B cell (primary cell): ENCODE data around the gene ACAD11. TPM values are rescaled to one million over a fixed set of nuclear protein-coding genes. Genes with fewer than 3 reads are reported as not detected.

Experiments
- ATAC-seq: fragments of 200-7000 bp; cut with Tn5 transposase; one replicate; pipeline ENCODE4 v1.10.0; 2021; ENCODE audit warnings: low read depth, mild to moderate bottlenecking, moderate number of reproducible peaks, moderate library complexity
- CTCF ChIA-PET: fragments of 350-600 bp; sonication (Branson Sonifier 250); formaldehyde crosslinking; loops from one replicate; lab custom pipeline; 2021; ENCODE audit warnings: antibody characterized with exemption, inconsistent platforms; lab: Charles Lee
- POLR2A ChIA-PET: fragments of 350-600 bp; sonication (Branson Sonifier 250); formaldehyde crosslinking; loops from one replicate; lab custom pipeline; 2021; ENCODE audit warnings: antibody characterized with exemption; lab: Charles Lee
- DNase-seq: peaks from one replicate; pipeline ENCODE4 v3.0.0; 2013
- H2AFZ ChIP-seq: 2 replicates; pipeline ENCODE4 v1.6.1; 2012; ENCODE audit warnings: mild to moderate bottlenecking, low read depth, low read length; ENCODE audit not compliant: insufficient read depth, poor library complexity, severe bottlenecking
- H3K27ac ChIP-seq, 2 donors: 1 replicate in 1 of 2; 2 replicates in 1 of 2; pipeline ENCODE4 v1.5.1; 2012 to 2013; ENCODE audit warnings: low read length in 2 of 2, mild to moderate bottlenecking in 2 of 2, moderate library complexity in 1 of 2
- H3K27me3 ChIP-seq, 4 experiments: fragments of 200-600 bp in 1 of 4; sonication (generic) in 1 of 4; replicated peaks in 1 of 4; 1 replicate in 2 of 4; 2 replicates in 2 of 4; pipeline versions ENCODE4 v1.6.1 to v1.7.0; 2013 to 2016; ENCODE audit warnings: low read length in 3 of 4, mild to moderate bottlenecking in 2 of 4, mixed read lengths in 1 of 4, moderate library complexity in 1 of 4; ENCODE audit not compliant: insufficient read depth in 4 of 4, control insufficient read depth in 3 of 4; ENCODE audit errors: control extremely low read depth in 1 of 4
- H3K36me3 ChIP-seq, 2 experiments: replicated peaks in 1 of 2; 1 replicate in 1 of 2; 2 replicates in 1 of 2; pipeline versions ENCODE4 v1.6.1 to v1.7.1; 2013; ENCODE audit warnings: low read length in 1 of 2; ENCODE audit not compliant: insufficient read depth in 2 of 2, control insufficient read depth in 1 of 2; ENCODE audit errors: control extremely low read depth in 1 of 2, extremely low read depth in 1 of 2
- H3K4me1 ChIP-seq, 2 donors: fragments of 200-600 bp in 1 of 2; sonication (generic) in 1 of 2; 1 replicate in 1 of 2; 2 replicates in 1 of 2; pipeline versions ENCODE4 v1.5.1 to v1.6.1; 2013 to 2017; ENCODE audit warnings: low read length in 2 of 2; ENCODE audit not compliant: control insufficient read depth in 2 of 2, insufficient read depth in 2 of 2
- H3K4me2 ChIP-seq: replicated peaks from 2 replicates; pipeline ENCODE3; 2012; ENCODE audit warnings: mild to moderate bottlenecking, low read depth, low read length; ENCODE audit not compliant: poor library complexity, severe bottlenecking
- H3K4me3 ChIP-seq, 5 experiments: fragments of 200-600 bp in 1 of 5; sonication (generic) in 1 of 5; 1 replicate in 3 of 5; 2 replicates in 2 of 5; pipeline versions ENCODE4 v1.5.1 to v1.7.0; 2011 to 2016; ENCODE audit warnings: low read length in 4 of 5, mild to moderate bottlenecking in 4 of 5, low read depth in 2 of 5, control low read depth in 1 of 5, moderate library complexity in 1 of 5; ENCODE audit not compliant: insufficient read depth in 1 of 5; ENCODE audit errors: control extremely low read depth in 1 of 5, extremely low read depth in 1 of 5
- H3K79me2 ChIP-seq: fragments of 200-600 bp; sonication (generic); one replicate; pipeline ENCODE4 v1.6.0; 2016; ENCODE audit warnings: low read length; ENCODE audit not compliant: control insufficient read depth, insufficient read depth
- H3K9ac ChIP-seq: fragments of 200-600 bp; sonication (generic); 2 replicates; pipeline ENCODE4 v1.6.1; 2017; ENCODE audit warnings: mild to moderate bottlenecking, low read length, moderate library complexity
- H3K9me3 ChIP-seq, 3 donors: one replicate each; pipeline versions ENCODE4 v1.6.1 to v1.7.1; 2013; ENCODE audit warnings: low read length in 2 of 3; ENCODE audit not compliant: control insufficient read depth in 2 of 3, insufficient read depth in 1 of 3; ENCODE audit errors: control extremely low read depth in 1 of 3
- H4K20me1 ChIP-seq: 2 replicates; pipeline ENCODE4 v1.6.0; 2012; ENCODE audit warnings: mild to moderate bottlenecking, low read length; ENCODE audit not compliant: insufficient read depth, control insufficient read depth, poor library complexity, severe bottlenecking
- H3K27ac Mint-ChIP-seq: one replicate; pipeline ENCODE4 v1.8.0; 2021; ENCODE audit warnings: mixed read lengths
- H3K27me3 Mint-ChIP-seq: one replicate; pipeline ENCODE4 v1.8.0; 2021; ENCODE audit warnings: mixed read lengths
- H3K4me1 Mint-ChIP-seq: one replicate; pipeline ENCODE4 v1.8.0; 2021; ENCODE audit warnings: mixed read lengths
- H3K4me3 Mint-ChIP-seq: one replicate; pipeline ENCODE4 v1.8.0; 2021; ENCODE audit warnings: mixed read lengths
- H3K9me3 Mint-ChIP-seq: one replicate; pipeline ENCODE4 v1.8.0; 2022; ENCODE audit warnings: mixed read lengths; ENCODE audit not compliant: insufficient read depth
- CTCF ChIP-seq: fragments of 200-600 bp; IDR thresholded peaks from one replicate; pipeline ENCODE4 v1.8.0; 2022; ENCODE audit warnings: antibody characterized with exemption, mild to moderate bottlenecking
- EZH2 ChIP-seq: IDR thresholded peaks from 2 replicates; pipeline ENCODE4 v1.6.1; 2012; ENCODE audit warnings: borderline replicate concordance, low read depth, mild to moderate bottlenecking, moderate library complexity, low read length; ENCODE audit not compliant: insufficient read depth, poor library complexity, severe bottlenecking
- WGBS: methylation state at CpG from one replicate; pipeline ENCODE4 v1.1.5; 2013; ENCODE audit warnings: missing lambda C conversion rate; ENCODE audit not compliant: insufficient coverage; 5-methylcytosine and 5-hydroxymethylcytosine counted together
- intact Hi-C: fragments of 100-400 bp; cut with micrococcal nuclease; formaldehyde crosslinking; loops from one replicate; pipeline ENCODE4 v1.10.0; 2022
- polyA plus RNA-seq: library from polyadenylated mRNA; depleted of rRNA; stranded (reverse); fragments of >200 nt; gene quantifications from 2 replicates; pipeline ENCODE4 v1.2.3, GENCODE V29; 2012
- total RNA-seq, 2 donors: library from RNA; stranded (reverse); fragments of 120-200 nt in 1 of 2; gene quantifications; 1 replicate in 1 of 2; 2 replicates in 1 of 2; pipeline versions ENCODE4 v1.2.3 to v1.2.4, GENCODE V29; 2013 to 2022

Gene ACAD11
- total and polyA plus RNA-seq, 2 donors (not counting 1 experiment from before 2014, with no cell fraction given) = 23.4 to 26.9 TPM

- no peak overlapping the region for H3K27ac ChIP-seq
- POLR2A ChIA-PET = no interaction called here
- no peaks in the 10 kb centered on the region for H3K79me2 ChIP-seq
- TF ChIP-seq EZH2 (no peak), CTCF (no peak)
- no peak overlapping the region for H2AFZ ChIP-seq
- no peak overlapping the region for H3K9ac ChIP-seq
- H3K4me1 Mint-ChIP-seq = peaks cover 9% of the 10 kb centered on the region
- CTCF ChIA-PET = interaction anchor here (1.5 kb wide), 1 partner anchor 15 kb away, joined by 3 read pairs; no protein-coding TSS in a partner anchor
- DNase-seq = no peak
- no peaks in the 10 kb centered on the region for H4K20me1 ChIP-seq
- no peak overlapping the region for H3K4me2 ChIP-seq
- intact Hi-C loops = no loop called here
- H3K9me3 Mint-ChIP-seq = no peaks in the 10 kb centered on the region
- no peaks in the 10 kb centered on the region for H3K27me3 ChIP-seq
- H3K9me3 ChIP-seq = no peaks in the 10 kb centered on the region
- H3K4me3 ChIP-seq = no peak overlapping the region
- H3K4me3 Mint-ChIP-seq = no peak overlapping the region
- no peaks in the 10 kb centered on the region for H3K27me3 Mint-ChIP-seq
- no peak overlapping the region for H3K27ac Mint-ChIP-seq
- WGBS = 100% methylated on average over 2 of the region's 6 CpGs
- H3K4me1 ChIP-seq = no peaks in the 10 kb centered on the region
- ATAC-seq = no peak
- peaks cover 0 to 10% of the 10 kb centered on the region in 2 experiments for H3K36me3 ChIP-seq
These were observed 32.7 kb downstream of the ACAD11 start for GRCh38 chr3:132626955-132627354.

GRCh38 chr3:132625613-132626012 lies 34.0 kb downstream of the ACAD11 start:
- TF ChIP-seq CTCF = no peak
- no peak for TF ChIP-seq EZH2
- CTCF ChIA-PET = interaction anchor here (0.9 to 1.1 kb wide), 2 partner anchors 13 to 90 kb away, joined by 3 read pairs; no protein-coding TSS in a partner anchor
- H3K9me3 ChIP-seq = no peaks in the 10 kb centered on the region
- POLR2A ChIA-PET = no interaction called here
- WGBS = no CpG with 5 or more reads among the region's 1 CpG
- no peak for DNase-seq
- H3K79me2 ChIP-seq = no peaks in the 10 kb centered on the region
- H4K20me1 ChIP-seq = no peaks in the 10 kb centered on the region
- H3K9me3 Mint-ChIP-seq = no peaks in the 10 kb centered on the region
- ATAC-seq = no peak
- no peak overlapping the region for H2AFZ ChIP-seq
- H3K27me3 Mint-ChIP-seq = no peaks in the 10 kb centered on the region
- intact Hi-C loops = no loop called here
- H3K4me3 ChIP-seq = no peak overlapping the region
- no peaks in the 10 kb centered on the region for H3K4me1 ChIP-seq
- H3K27ac Mint-ChIP-seq = no peak overlapping the region
- peaks cover 9% of the 10 kb centered on the region for H3K4me1 Mint-ChIP-seq
- no peak overlapping the region for H3K9ac ChIP-seq
- H3K27me3 ChIP-seq = no peaks in the 10 kb centered on the region
- no peak overlapping the region for H3K4me2 ChIP-seq
- no peak overlapping the region for H3K4me3 Mint-ChIP-seq
- no peak overlapping the region for H3K27ac ChIP-seq
- H3K36me3 ChIP-seq = peaks cover 0 to 10% of the 10 kb centered on the region in 2 experiments
